ENCODE results near the gene RABGAP1. TPM values are rescaled to one million over a fixed set of nuclear protein-coding genes. Genes with fewer than 3 reads are reported as not detected.

RABGAP1 gene
- total and polyA plus RNA-seq, 5 donors from 2014 or later, result 19.2 to 50.7 (median 27.7) TPM

GRCh38 chr9:123041489-123041888, 100.7 kb downstream of the RABGAP1 start:
- Mint-ChIP-seq H3K27ac (no peak overlapping the region), H3K9me3 (peaks cover 0 to 4% (median 2%) of the 10 kb centered on the region in 7 donors)
- peaks cover 20% of the 10 kb centered on the region for H3K36me3 ChIP-seq (ENCODE audit: control insufficient read depth, insufficient read depth, low read length)

GRCh38 chr9:123043081-123043939, 102.5 kb downstream of the RABGAP1 start:
- Mint-ChIP-seq H3K9me3 (peaks cover 0 to 4% (median 2%) of the 10 kb centered on the region in 7 donors), H3K27ac (no peak overlapping the region), H3K36me3 (peaks cover 30% of the 10 kb centered on the region), H3K27me3 (no peaks in the 10 kb centered on the region), H3K4me1 (peaks cover 0 to 13% (median under 1%) of the 10 kb centered on the region in 4 donors), H3K4me3 (peak overlapping the region in 1 of 4 donors; percentile 27)
- ATAC-seq (ENCODE audit: low read depth in 2 of 2), result no peak
- H3K9me3 ChIP-seq (ENCODE audit: control insufficient read depth in 2 of 2, low read length in 2 of 2), result peaks cover 3 to 6% of the 10 kb centered on the region in 2 experiments
- H3K4me1 ChIP-seq (ENCODE audit: control insufficient read depth, insufficient read depth, low read length, poor library complexity, severe bottlenecking), result no peaks in the 10 kb centered on the region
- H3K36me3 ChIP-seq (ENCODE audit: control insufficient read depth, insufficient read depth, low read length), result peaks cover 17% of the 10 kb centered on the region
- H3K27me3 ChIP-seq (ENCODE audit: control insufficient read depth, insufficient read depth, low read length), result no peaks in the 10 kb centered on the region
- no peak overlapping the region for H3K27ac ChIP-seq (ENCODE audit: insufficient read depth, low read length, poor library complexity, severe bottlenecking)
- no peak overlapping the region for H3K4me3 ChIP-seq (ENCODE audit: low read depth, low read length)
- no peak for DNase-seq

More at GRCh38 chr9:123041489-123041888, 100.7 kb downstream of the RABGAP1 start:
- H3K4me3 ChIP-seq (ENCODE audit: low read depth, low read length), result no peak overlapping the region
- H3K4me1 ChIP-seq (ENCODE audit: control insufficient read depth, insufficient read depth, low read length, poor library complexity, severe bottlenecking), result no peaks in the 10 kb centered on the region
- peaks cover 3 to 6% of the 10 kb centered on the region in 2 experiments for H3K9me3 ChIP-seq (ENCODE audit: control insufficient read depth in 2 of 2, low read length in 2 of 2)
- ATAC-seq (ENCODE audit: low read depth in 2 of 2) (no peak), DNase-seq (no peak)
- Mint-ChIP-seq H3K36me3 (peaks cover 30% of the 10 kb centered on the region), H3K4me1 (peaks cover 0 to 17% (median 2%) of the 10 kb centered on the region in 4 donors), H3K27me3 (no peaks in the 10 kb centered on the region), H3K4me3 (no peak overlapping the region)
- H3K27ac ChIP-seq (ENCODE audit: insufficient read depth, low read length, poor library complexity, severe bottlenecking), result no peak overlapping the region
- no peaks in the 10 kb centered on the region for H3K27me3 ChIP-seq (ENCODE audit: control insufficient read depth, insufficient read depth, low read length)

DNA sequence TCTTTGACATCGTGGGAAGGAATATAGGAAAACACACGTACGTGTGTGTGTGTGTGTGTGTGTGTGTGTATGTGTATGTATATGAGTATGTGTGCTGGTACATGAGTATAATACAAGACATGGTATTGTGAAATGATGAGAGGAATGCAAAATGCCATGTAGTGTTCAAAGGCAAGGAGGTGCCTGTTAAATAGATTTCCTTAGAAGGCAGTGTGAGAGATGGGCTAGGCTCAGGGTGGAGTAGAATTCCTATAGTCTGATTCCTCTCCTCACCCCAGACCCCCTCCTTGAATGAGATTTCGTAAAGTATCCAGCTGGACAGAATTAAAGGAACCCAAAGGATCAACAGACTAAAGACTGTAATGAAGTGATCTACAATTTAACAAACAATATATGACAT, 103.8 kb downstream of the RABGAP1 start:
- H3K27ac Mint-ChIP-seq, result no peak overlapping the region
- peaks cover 30% of the 10 kb centered on the region for H3K36me3 Mint-ChIP-seq

DNA sequence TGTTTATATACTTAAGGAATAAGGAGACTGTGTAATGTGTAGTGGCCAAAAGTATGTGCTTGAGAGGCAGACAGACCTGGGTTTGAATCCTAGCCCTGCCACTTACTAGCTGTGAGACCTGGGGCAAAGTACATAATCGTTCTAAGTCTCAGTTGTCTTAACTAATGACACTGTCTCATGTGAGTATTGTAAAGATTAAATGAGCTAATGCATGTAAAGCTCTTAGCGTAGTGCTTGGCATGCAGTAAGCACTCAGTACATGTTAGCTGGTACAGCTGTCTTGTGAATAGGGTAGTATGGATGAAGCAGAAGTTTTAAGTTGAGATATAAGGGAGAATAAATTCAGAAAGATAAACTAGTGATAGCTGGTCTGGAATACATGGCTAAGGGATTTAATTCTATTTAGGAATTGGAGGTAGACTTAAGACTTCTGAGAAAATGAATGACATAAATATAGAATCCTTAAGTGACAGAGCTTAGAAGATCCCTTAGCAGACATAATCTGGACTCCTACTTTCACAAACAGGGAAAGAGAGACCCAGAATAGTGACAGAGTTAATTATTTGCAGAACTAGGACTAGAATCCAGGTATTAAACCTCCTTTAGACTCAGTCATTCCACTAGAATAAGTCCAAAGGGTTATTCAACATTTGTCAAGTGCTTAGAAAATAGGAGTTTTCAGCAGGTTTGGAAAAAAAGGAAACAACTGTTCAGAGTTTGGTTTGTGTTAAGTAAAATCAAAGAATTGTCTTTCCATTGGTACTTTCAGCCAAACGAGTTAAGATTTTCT, 105.8 kb downstream of the RABGAP1 start:
- no peaks in the 10 kb centered on the region for H3K27me3 Mint-ChIP-seq
- no peaks in the 10 kb centered on the region for H3K27me3 ChIP-seq (ENCODE audit: control insufficient read depth, insufficient read depth, low read length)

More for the DNA sequence above, 103.8 kb downstream of the RABGAP1 start:
- no peaks in the 10 kb centered on the region for H3K27me3 Mint-ChIP-seq
- Histone ChIP-seq H3K4me3 (ENCODE audit: low read depth, low read length) (no peak overlapping the region), H3K27ac (ENCODE audit: insufficient read depth, low read length, poor library complexity, severe bottlenecking) (no peak overlapping the region), H3K36me3 (ENCODE audit: control insufficient read depth, insufficient read depth, low read length) (peaks cover 11% of the 10 kb centered on the region), H3K9me3 (ENCODE audit: control insufficient read depth in 2 of 2, low read length in 2 of 2) (peaks cover 3 to 6% of the 10 kb centered on the region in 2 experiments), H3K4me1 (ENCODE audit: control insufficient read depth, insufficient read depth, low read length, poor library complexity, severe bottlenecking) (no peaks in the 10 kb centered on the region), H3K27me3 (ENCODE audit: control insufficient read depth, insufficient read depth, low read length) (no peaks in the 10 kb centered on the region)
- peaks cover 0 to 13% (median under 1%) of the 10 kb centered on the region in 4 donors for H3K4me1 Mint-ChIP-seq
- DNase-seq, result no peak
- ATAC-seq (ENCODE audit: low read depth in 2 of 2), result no peak
- peaks cover 0 to 4% (median 2%) of the 10 kb centered on the region in 7 donors for H3K9me3 Mint-ChIP-seq
- no peak overlapping the region for H3K4me3 Mint-ChIP-seq

GRCh38 chr9:123048748-123049147, 107.9 kb downstream of the RABGAP1 start:
- Mint-ChIP-seq H3K27ac (no peak overlapping the region), H3K4me3 (no peak overlapping the region), H3K36me3 (peaks cover 10% of the 10 kb centered on the region), H3K4me1 (peaks cover 0 to 5% (median 2%) of the 10 kb centered on the region in 4 donors), H3K9me3 (no peaks in the 10 kb centered on the region), H3K27me3 (no peaks in the 10 kb centered on the region)
- Histone ChIP-seq H3K4me1 (ENCODE audit: control insufficient read depth, insufficient read depth, low read length, poor library complexity, severe bottlenecking) (no peaks in the 10 kb centered on the region), H3K27me3 (ENCODE audit: control insufficient read depth, insufficient read depth, low read length) (no peaks in the 10 kb centered on the region), H3K4me3 (ENCODE audit: low read depth, low read length) (no peak overlapping the region), H3K9me3 (ENCODE audit: control insufficient read depth in 2 of 2, low read length in 2 of 2) (no peaks in the 10 kb centered on the region), H3K36me3 (ENCODE audit: control insufficient read depth, insufficient read depth, low read length) (no peaks in the 10 kb centered on the region), H3K27ac (ENCODE audit: insufficient read depth, low read length, poor library complexity, severe bottlenecking) (no peak overlapping the region)
- ATAC-seq (ENCODE audit: low read depth in 2 of 2) (no peak), DNase-seq (no peak)

More for the DNA sequence above, 105.8 kb downstream of the RABGAP1 start:
- H3K27ac Mint-ChIP-seq, result no peak overlapping the region
- DNase-seq, result no peak
- H3K4me1 ChIP-seq (ENCODE audit: control insufficient read depth, insufficient read depth, low read length, poor library complexity, severe bottlenecking), result no peaks in the 10 kb centered on the region
- H3K4me3 ChIP-seq (ENCODE audit: low read depth, low read length), result no peak overlapping the region
- H3K4me3 Mint-ChIP-seq, result no peak overlapping the region
- peaks cover 3 to 6% of the 10 kb centered on the region in 2 experiments for H3K9me3 ChIP-seq (ENCODE audit: control insufficient read depth in 2 of 2, low read length in 2 of 2)
- H3K36me3 ChIP-seq (ENCODE audit: control insufficient read depth, insufficient read depth, low read length), result peaks cover 11% of the 10 kb centered on the region
- H3K27ac ChIP-seq (ENCODE audit: insufficient read depth, low read length, poor library complexity, severe bottlenecking), result no peak overlapping the region
- no peak for ATAC-seq (ENCODE audit: low read depth in 2 of 2)
- H3K9me3 Mint-ChIP-seq, result peaks cover 0 to 4% (median 0%) of the 10 kb centered on the region in 7 donors
- H3K4me1 Mint-ChIP-seq, result peaks cover 0 to 13% (median under 1%) of the 10 kb centered on the region in 4 donors
- H3K36me3 Mint-ChIP-seq, result peaks cover 26% of the 10 kb centered on the region

- Histone ChIP-seq H3K36me3 (ENCODE audit: control insufficient read depth, insufficient read depth, low read length) (peaks cover 4% of the 10 kb centered on the region), H3K4me3 (ENCODE audit: low read depth, low read length) (no peak overlapping the region), H3K27ac (ENCODE audit: insufficient read depth, low read length, poor library complexity, severe bottlenecking) (no peak overlapping the region), H3K9me3 (ENCODE audit: control insufficient read depth in 2 of 2, low read length in 2 of 2) (no peaks in the 10 kb centered on the region), H3K4me1 (ENCODE audit: control insufficient read depth, insufficient read depth, low read length, poor library complexity, severe bottlenecking) (no peaks in the 10 kb centered on the region), H3K27me3 (ENCODE audit: control insufficient read depth, insufficient read depth, low read length) (no peaks in the 10 kb centered on the region)
- H3K4me3 Mint-ChIP-seq, result no peak overlapping the region
- H3K27ac Mint-ChIP-seq, result no peak overlapping the region
- ATAC-seq (ENCODE audit: low read depth in 2 of 2) (no peak), DNase-seq (no peak)
- H3K9me3 Mint-ChIP-seq, result no peaks in the 10 kb centered on the region
- peaks cover 11% of the 10 kb centered on the region for H3K36me3 Mint-ChIP-seq
- no peaks in the 10 kb centered on the region for H3K27me3 Mint-ChIP-seq
- H3K4me1 Mint-ChIP-seq, result peaks cover 0 to 4% (median 2%) of the 10 kb centered on the region in 4 donors
Measured at GRCh38 chr9:123049589-123050222, 108.9 kb downstream of the RABGAP1 start.

DNA sequence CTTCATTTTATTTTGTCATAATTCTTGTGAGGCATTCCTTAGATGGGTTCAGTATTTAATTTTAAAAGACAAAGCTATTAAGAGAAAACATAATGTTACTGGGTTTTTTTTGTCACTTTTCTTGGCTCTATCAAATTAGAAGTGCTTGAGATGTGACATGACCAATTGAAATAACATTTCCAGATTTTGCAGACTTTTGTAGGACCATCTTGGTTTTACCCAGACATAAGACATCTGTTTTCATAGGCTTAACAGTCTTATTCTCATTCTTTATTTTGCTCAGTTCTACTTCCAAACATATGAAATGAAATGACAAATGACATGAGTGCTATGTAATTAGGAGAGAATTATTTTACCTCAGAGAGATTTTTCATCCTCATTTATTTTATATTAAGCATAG, 112.2 kb downstream of the RABGAP1 start:
- H3K27me3 Mint-ChIP-seq, result no peaks in the 10 kb centered on the region

More for the DNA sequence above, 112.2 kb downstream of the RABGAP1 start:
- peaks cover 0 to 4% (median 2%) of the 10 kb centered on the region in 4 donors for H3K4me1 Mint-ChIP-seq
- peaks cover 8% of the 10 kb centered on the region for H3K36me3 ChIP-seq (ENCODE audit: control insufficient read depth, insufficient read depth, low read length)
- peaks cover 12% of the 10 kb centered on the region for H3K36me3 Mint-ChIP-seq
- DNase-seq, result no peak
- no peak overlapping the region for H3K4me3 Mint-ChIP-seq
- no peak overlapping the region for H3K27ac ChIP-seq (ENCODE audit: insufficient read depth, low read length, poor library complexity, severe bottlenecking)
- H3K4me3 ChIP-seq (ENCODE audit: low read depth, low read length), result no peak overlapping the region
- no peak for ATAC-seq (ENCODE audit: low read depth in 2 of 2)
- H3K27ac Mint-ChIP-seq, result no peak overlapping the region
- no peaks in the 10 kb centered on the region for H3K9me3 ChIP-seq (ENCODE audit: control insufficient read depth in 2 of 2, low read length in 2 of 2)
- H3K4me1 ChIP-seq (ENCODE audit: control insufficient read depth, insufficient read depth, low read length, poor library complexity, severe bottlenecking), result no peaks in the 10 kb centered on the region
- no peaks in the 10 kb centered on the region for H3K27me3 ChIP-seq (ENCODE audit: control insufficient read depth, insufficient read depth, low read length)
- no peaks in the 10 kb centered on the region for H3K9me3 Mint-ChIP-seq

All from CD4-positive, CD25-positive, alpha-beta regulatory T cell (primary cell).